Neural progenitor cell (in vitro differentiated cells): ENCODE measurements around the gene SLC6A3.

ENCODE experiments used
- EZH2 ChIP-seq: fragments of 200-600 bp; sonication (generic); IDR thresholded peaks from 2 replicates; pipeline ENCODE4 v1.6.1; 2017; ENCODE audit warnings: antibody characterized with exemption, mild to moderate bottlenecking, moderate library complexity
- EZH2phosphoT487 ChIP-seq: fragments of 200-600 bp; sonication (generic); IDR thresholded peaks from 2 replicates; pipeline ENCODE4 v1.6.1; 2017; ENCODE audit warnings: antibody characterized with exemption
- TF ChIP-seq, protein P1 (sequence below): fragments of 200-600 bp; sonication (generic); IDR thresholded peaks from 2 replicates; pipeline ENCODE4 v1.5.1; 2017; ENCODE audit warnings: antibody characterized with exemption, mild to moderate bottlenecking

DNA sequence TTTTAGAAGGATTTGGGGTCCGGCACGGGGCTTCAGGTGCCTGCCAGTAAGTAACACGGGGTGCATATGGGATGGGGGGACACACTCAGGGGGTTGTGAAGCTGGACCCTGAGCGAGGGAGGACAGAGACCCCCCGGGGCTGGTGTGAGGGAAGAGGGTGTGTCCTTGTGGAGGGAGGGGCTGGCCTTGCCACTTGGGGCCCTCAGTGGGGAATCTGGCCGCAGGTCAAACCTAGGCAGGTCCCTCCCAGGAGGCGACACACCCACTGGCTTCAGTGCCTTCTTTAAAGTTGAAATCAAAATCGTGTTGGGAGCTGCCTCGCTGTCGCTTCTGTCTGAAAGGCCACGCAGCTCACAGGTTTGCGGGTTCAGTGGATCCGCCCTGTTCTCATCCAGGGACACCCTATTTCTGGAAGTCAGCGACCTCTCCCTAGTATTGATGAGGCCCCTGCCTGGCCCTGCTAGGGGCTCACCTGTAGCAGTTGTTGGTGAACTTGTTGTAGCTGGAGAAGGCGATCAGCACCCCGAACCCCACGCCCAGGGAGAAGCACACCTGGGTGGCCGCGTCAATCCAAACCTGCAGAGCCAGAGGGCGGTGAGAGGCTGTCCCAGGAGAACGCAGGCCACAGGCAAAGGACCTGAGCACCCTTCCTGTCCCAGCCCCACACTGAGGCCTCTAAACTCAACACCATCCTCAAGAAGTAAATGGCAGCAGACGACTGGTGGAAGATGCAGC is 29.4 kb downstream of the SLC6A3 start:
- TF ChIP-seq EZH2 (no peak), EZH2phosphoT487 (no peak)
- TF ChIP-seq, protein P1, sequence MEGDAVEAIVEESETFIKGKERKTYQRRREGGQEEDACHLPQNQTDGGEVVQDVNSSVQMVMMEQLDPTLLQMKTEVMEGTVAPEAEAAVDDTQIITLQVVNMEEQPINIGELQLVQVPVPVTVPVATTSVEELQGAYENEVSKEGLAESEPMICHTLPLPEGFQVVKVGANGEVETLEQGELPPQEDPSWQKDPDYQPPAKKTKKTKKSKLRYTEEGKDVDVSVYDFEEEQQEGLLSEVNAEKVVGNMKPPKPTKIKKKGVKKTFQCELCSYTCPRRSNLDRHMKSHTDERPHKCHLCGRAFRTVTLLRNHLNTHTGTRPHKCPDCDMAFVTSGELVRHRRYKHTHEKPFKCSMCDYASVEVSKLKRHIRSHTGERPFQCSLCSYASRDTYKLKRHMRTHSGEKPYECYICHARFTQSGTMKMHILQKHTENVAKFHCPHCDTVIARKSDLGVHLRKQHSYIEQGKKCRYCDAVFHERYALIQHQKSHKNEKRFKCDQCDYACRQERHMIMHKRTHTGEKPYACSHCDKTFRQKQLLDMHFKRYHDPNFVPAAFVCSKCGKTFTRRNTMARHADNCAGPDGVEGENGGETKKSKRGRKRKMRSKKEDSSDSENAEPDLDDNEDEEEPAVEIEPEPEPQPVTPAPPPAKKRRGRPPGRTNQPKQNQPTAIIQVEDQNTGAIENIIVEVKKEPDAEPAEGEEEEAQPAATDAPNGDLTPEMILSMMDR = no peak
